ENCODE data around the gene PPP1R1A.

Gene PPP1R1A

DNA sequence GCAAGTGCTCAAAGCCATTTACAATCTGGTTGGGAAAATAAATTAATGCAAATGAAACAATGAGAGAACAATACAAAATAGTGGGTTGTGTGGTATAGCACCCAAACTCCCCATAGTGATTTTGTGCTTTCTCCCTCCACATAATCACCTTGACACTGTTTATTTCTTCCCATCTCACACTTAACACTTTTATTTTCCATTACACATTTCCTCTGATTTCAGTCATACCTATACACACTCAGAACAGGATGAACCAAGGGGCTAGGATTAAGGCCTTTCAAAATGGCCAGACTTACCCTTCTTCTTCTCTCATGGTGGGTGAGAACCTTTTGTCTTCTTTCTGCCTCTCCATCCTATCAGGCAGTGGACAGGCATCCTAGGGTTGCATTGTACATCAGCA is 53.0 kb downstream of the PPP1R1A start:
- DNase-seq (ENCODE audit: low read depth), result no peak

DNA sequence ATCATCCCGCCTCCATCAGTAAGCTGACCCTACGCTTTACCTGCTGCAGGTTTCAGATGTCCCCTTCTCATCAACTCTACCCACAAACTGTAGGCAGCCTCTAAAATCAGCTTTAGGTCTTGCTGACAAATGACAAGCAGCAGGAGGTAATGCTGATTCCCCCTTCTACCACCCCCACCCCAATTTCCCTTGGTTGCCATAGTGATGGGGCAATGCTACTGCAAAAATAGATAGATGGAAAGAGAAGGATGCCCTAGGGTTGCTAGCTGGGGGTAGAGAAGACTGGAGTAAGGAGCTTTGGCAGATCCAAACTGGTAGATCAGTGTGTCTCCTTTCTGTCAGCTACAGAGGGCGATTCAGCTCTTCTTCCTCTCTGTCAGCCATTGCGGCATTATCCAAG is 58.9 kb downstream of the PPP1R1A start:
- DNase-seq (ENCODE audit: low read depth), result no peak

All from stimulated activated CD8-positive, alpha-beta memory T cell treated with anti-CD3 and anti-CD28 coated beads, Interleukin-12 subunit alpha, Interleukin-12 subunit beta, amount 100 ng/mL, for 4 hours (primary cell).